Adipose tissue (tissue), 3 donors: ENCODE results near the gene GOLM1. TPM values are rescaled to one million over a fixed set of nuclear protein-coding genes. Genes with fewer than 3 reads are reported as not detected.

Experiments
- H3K27ac ChIP-seq: one replicate; pipeline ENCODE4 v1.5.1; 2013; ENCODE audit warnings: low read depth, low read length
- WGBS, 3 donors: extraction: QIAGEN DNeasy Blood & Tissue Kit; methylation state at CpG; one replicate each; pipeline ENCODE4 v1.1.7; 2013; 5-methylcytosine and 5-hydroxymethylcytosine counted together
- polyA plus RNA-seq, 3 donors: library from polyadenylated mRNA; stranded (reverse); fragments of 200-250 nt; gene quantifications; one replicate each; pipeline ENCODE4 v1.2.3, GENCODE V29; 2013
- donor health status: healthy with polysubstance abuse.
- donor health status: Bipolar disorder and iron deficiency.
- donor health status: healthy.

The GOLM1 gene
- polyA plus RNA-seq, 3 donors = 17.0 to 21.9 (median 17.0) TPM

DNA sequence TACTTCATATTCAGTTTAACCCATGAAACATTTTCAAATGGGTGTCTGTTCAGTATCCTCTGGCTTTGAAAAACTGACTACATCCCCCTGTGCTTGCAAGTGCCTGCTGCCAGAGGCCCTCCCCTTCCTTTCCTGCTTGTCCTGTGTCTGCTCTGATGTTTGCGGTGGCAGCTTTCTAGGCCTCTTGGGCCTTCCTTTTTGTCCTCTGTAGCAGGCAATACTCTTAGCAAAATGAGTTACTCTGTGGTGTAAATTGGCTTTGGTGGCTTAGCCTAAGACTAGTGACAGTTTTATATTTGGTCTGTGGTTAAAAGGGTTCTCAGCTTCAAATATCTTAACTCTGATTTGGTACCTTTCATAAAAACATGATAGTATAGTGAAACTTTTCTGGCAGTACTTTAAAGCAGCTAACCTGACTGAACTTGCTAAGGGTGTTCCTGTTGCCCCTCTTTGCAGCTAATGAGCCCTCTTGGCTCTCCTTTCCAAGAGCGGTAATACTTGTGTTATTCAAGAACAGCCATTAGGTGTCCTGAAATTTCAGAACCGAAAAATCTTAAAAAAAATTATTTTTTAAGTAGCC is 76.6 kb downstream of the GOLM1 start:
- WGBS, 3 donors = 72 to 75% (median 73%) methylated on average over 3 of the region's 3 CpGs
- H3K27ac ChIP-seq = no peak overlapping the region

GRCh38 chr9:86021166-86021565 is 78.2 kb downstream of the GOLM1 start:
- no peak overlapping the region for H3K27ac ChIP-seq
- 88 to 93% (median 90%) methylated on average over 6 of the region's 6 CpGs for WGBS, 3 donors

GRCh38 chr9:86020731-86021130 is 78.6 kb downstream of the GOLM1 start:
- H3K27ac ChIP-seq = no peak overlapping the region
- WGBS, 3 donors = 98 to 100% (median 100%) methylated on average over 1 of the region's 1 CpG

GRCh38 chr9:86009133-86009532 is 90.2 kb downstream of the GOLM1 start:
- 29 to 78% (median 65%) methylated on average over 2 of the region's 2 CpGs for WGBS, 3 donors

DNA sequence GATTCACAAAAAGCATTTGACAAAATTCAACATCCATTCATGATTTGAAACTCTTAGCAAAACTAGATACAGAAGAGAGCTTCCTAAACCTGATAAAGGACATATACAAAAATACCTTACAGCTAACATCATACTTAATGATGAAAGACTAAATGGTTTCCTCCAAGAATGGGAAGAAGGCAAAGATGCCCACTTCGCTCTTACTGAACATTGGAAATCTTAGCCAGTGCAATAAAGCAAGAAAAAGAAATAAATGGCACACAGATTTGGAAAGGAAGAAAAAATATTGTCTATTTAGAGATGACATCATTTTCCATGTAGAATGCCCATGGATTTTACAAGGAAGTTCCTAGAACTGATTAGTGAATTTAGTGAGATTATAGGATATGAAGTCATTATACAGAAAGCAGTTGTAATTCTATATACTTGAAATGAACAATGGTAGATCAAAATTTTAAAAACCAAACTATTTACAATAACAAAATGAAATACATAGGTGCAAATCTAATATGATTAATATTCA is 94.0 kb downstream of the GOLM1 start:
- 94 to 100% (median 97%) methylated on average over 1 of the region's 1 CpG for WGBS, 3 donors
- H3K27ac ChIP-seq = no peak overlapping the region

More at GRCh38 chr9:86009133-86009532, 90.2 kb downstream of the GOLM1 start:
- H3K27ac ChIP-seq = no peak overlapping the region

GRCh38 chr9:85995599-85995998 is 103.8 kb downstream of the GOLM1 start:
- 93 to 98% (median 95%) methylated on average over 1 of the region's 1 CpG for WGBS, 3 donors
- no peak overlapping the region for H3K27ac ChIP-seq

- H3K27ac ChIP-seq = no peak overlapping the region
Measured at GRCh38 chr9:85995097-85995496, 104.3 kb downstream of the GOLM1 start.

GRCh38 chr9:85994191-85994590 is 105.2 kb downstream of the GOLM1 start:
- 62 to 83% (median 78%) methylated on average over 2 of the region's 2 CpGs for WGBS, 3 donors
- H3K27ac ChIP-seq = no peak overlapping the region

GRCh38 chr9:85987236-85987635 is 112.1 kb downstream of the GOLM1 start:
- WGBS, 3 donors = 70 to 79% (median 70%) methylated on average over 3 of the region's 3 CpGs
- H3K27ac ChIP-seq = no peak overlapping the region

- 98 to 100% (median 98%) methylated on average over 2 of the region's 2 CpGs for WGBS, 3 donors
Measured at GRCh38 chr9:85984457-85984856, 114.9 kb downstream of the GOLM1 start.

DNA sequence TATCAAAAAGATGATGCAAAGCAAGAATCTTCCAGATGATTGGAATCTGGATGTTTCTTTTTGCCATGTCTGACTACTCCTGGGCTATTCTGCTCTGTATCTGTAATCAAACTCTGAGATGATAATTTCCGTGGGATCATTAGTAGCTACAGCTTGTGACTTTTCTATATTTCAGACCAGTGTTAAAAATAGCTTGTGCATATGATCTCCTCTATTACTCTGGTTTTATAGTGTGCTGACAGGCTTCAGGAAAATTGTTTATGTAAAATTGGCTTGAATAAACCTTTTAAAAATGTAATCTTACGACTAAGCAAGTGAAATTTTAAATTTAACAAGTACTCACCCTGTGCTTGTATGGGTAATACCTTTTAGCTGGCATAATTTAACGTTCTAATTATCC is 118.0 kb downstream of the GOLM1 start:
- 88 to 91% (median 89%) methylated on average over 3 of the region's 3 CpGs for WGBS, 3 donors
- no peak overlapping the region for H3K27ac ChIP-seq

More at GRCh38 chr9:85984457-85984856, 114.9 kb downstream of the GOLM1 start:
- no peak overlapping the region for H3K27ac ChIP-seq

DNA sequence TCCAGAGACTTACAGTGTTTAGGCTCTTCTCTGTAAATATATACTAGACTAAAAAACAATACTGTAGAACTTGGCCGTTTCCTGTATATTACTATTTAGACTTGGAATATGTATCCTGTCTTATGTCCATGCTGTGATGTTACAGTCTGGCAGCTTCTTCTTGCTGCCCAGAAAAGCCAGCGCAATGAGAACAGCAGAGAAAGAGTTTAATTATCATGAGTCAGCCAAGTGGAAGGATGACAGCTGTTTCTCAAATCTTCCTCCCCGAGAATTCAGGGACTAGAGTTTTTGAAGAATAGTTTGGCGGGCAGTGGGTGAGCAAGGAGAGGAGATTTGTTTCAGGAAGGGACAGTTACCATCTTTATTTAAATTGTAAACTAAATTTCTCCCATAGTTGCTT is 120.9 kb downstream of the GOLM1 start:
- no peak overlapping the region for H3K27ac ChIP-seq
- 80 to 85% (median 83%) methylated on average over 4 of the region's 4 CpGs for WGBS, 3 donors

Other genes starting within 250 kb of the GOLM1 start
- 1 to 10 TPM; 4.7 to 7.3 (median 7.3) TPM for gene NAA35, start 158.4 kb downstream of the GOLM1 start, polyA plus RNA-seq
- gene C9orf153, start 160.1 kb upstream of the GOLM1 start, polyA plus RNA-seq = under 1 TPM in 2 of 3 donors, not detected in 1; 0.03 to 0.19 TPM
- 10 to 100 TPM; 16.4 to 55.2 (median 40.7) TPM for gene ISCA1, start 183.0 kb upstream of the GOLM1 start, polyA plus RNA-seq